GM21717 (cell line): ENCODE results near the gene SS18L1.

Source experiments
- ATAC-seq: cut with Tn5 transposase; IDR thresholded peaks from one replicate; pipeline ENCODE4 v1.9.1; 2021; ENCODE audit warnings: mild to moderate bottlenecking, moderate library complexity; ENCODE audit not compliant: unreplicated experiment

The SS18L1 gene

DNA sequence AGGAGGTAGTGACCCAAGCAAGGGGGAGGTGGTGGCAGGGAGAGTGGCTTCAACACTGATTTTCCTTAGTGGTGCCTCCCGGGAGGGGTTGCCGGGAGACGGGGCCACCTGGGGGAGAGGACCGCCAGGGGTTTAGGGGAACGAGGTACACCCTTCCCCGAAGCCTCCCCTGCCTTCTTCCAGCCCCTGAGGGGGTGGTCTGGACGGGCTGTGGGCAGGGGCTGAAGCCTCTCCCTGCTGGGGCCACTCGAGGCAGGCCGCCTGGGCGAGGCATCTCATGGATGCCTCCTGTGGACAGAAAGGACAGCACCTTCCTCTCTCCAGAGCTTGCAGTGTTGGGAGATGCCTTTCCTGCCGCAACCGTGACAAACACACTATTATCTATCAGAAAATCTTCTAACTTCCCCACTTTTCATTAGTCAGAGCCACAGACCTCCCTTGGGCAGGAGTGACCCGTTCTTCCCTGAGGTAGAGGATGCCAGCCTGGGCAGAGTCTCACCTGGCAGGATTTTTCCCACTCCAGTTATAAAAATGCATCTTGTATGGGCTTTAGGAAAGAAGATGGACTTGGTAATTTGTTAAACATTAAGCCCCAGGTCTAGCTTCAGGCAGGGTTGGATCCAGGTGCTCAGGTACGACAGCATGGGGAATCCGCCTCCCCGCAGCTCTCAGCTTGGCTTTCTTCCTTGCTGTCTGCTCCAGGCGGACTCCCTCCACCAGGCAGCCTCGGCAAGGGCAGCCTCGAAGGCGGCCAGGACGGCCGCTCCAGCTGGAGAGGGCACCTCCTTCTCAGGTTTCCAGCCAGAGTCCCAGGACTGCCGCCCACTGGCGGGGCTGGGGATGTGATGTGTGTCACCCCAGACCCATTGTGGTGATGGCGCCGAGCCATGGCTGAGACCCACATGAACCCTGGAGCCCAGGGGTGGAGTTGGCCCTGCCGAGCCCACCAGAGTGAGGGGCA, 65.5 kb downstream of the SS18L1 start:
- no peak for ATAC-seq

DNA sequence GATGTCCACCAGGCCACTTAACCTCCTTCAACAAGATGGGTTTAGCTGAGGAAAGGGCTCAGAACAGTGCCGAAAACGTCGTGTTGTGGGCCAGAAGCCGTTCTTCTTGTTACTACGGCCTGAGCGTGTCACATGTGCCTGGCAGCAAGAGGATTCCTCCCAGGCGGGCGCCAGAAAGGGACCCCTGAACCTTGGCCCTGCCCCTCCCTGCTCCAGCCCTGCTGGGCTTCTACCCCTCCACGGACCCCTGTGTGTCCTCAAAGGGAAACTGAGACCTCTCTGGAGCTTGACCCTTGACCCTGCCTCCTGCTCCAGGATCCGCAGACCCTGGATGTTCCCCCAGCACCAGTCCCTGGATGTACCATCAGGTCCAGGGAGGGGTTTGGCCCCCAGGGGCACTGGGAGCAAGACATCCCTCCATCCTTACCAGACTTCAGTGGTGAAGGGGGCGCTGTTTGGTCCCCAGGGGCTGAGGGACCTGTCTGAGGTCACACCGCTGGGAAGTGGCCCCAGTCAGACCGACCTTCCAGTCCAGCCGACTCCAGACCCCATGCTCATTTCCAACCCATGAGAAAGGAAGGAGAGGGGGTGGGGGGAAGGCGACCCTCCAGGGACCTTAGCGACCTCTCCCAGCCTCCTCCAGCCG, 66.4 kb downstream of the SS18L1 start:
- ATAC-seq = no peak

DNA sequence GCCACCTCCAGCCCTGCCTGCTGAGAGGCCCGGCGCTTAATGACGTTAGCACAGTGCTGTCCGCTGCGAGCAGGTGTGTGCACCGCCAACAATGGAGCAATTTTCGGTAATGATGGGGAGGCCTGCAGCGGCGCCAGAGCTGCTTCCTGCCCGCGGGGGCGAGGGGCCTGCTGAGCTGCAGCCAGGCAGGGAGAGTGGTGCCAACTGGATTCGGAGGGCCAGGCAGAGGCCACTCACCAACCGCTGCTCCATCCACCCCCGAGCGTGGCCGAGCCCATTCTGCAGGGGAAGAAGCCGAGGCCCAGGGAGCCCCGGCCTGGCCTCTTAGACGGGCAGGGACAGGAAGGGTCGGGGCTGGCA, 66.9 kb downstream of the SS18L1 start:
- ATAC-seq = no peak

DNA sequence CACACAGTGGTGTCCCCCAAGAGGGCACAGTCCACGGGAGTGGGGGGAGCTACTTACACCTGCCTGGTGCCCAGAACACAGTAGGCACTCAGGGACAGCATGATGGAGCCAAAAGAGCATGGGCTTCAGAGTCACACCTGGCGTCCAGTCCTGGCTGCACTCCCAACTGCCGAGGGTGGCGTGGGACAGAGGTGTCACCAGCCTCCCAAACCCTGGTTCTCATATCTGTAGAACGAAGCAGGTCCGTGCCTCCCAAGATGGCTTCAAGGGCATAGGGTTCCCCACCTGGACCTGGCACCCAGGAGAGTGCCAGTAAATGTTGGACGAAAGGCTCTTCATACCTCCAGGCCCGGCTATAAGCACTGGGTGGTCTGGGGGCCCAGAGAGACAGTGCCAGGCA, 67.6 kb downstream of the SS18L1 start:
- ATAC-seq = no peak

DNA sequence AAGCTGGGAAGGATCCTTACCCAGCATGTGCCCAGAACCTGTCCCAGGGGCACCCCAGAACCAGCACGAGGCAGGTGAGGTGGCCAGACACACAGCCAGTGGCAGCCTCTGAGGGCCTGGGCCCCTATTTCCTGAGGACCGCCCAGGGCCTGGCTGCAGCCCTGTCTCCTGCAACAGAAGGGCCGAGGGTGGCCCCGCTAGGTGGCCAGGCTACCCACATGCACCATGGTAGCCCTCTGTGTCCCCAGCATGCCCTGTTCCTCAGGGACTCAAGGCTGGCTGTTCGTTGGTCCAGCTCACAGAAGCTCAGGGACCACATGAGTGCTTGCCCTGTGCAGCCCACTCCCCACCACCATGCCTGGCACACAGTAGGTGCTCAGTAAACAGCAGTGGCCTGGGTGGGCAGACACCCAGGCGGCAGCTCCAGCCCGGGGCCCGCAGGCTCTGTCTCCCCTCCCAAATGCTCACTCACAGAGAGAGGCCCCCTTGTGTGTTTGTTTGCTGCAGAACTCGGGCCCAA, 68.3 kb downstream of the SS18L1 start:
- no peak for ATAC-seq

DNA sequence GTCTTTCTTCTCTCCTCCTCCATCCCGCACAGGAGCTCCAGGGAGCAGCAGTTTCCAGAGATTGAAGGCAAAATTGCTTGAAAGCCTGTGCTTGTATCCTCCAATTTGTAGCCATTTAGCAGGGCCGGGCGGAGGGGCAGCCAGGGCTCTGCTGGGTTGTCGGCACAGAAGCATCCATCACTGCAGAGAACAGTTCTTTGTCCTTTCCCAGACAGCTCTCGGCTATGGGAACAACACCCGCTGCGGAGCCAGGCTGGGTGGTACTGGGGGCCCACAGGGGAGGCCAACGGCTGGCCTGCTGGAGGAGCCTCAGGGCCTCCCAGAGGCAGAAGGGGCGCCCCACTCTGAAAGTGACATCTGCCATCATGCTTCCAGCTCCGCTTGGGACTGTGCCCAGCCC, 68.7 kb downstream of the SS18L1 start:
- ATAC-seq = no peak

DNA sequence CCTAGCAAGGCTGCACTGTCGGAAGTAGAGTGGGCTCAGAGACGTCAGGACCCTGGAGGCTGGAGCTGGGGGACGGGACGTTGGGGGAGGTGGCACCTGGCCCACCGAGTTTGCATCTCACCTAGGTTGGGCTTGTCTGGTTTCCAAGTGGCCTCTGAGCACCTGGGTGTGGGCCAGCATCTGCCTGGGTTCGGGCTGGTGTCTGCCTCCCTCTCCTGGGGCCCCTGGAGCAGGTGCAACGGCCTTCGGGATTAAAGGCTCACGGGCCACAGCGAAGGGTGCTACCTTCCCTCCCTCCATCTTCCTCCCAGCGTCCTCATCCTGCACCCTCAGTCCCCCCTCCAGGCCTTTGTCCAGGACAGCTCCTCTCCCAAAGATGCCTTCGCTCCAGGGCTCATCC, 70.5 kb downstream of the SS18L1 start:
- ATAC-seq = no peak

DNA sequence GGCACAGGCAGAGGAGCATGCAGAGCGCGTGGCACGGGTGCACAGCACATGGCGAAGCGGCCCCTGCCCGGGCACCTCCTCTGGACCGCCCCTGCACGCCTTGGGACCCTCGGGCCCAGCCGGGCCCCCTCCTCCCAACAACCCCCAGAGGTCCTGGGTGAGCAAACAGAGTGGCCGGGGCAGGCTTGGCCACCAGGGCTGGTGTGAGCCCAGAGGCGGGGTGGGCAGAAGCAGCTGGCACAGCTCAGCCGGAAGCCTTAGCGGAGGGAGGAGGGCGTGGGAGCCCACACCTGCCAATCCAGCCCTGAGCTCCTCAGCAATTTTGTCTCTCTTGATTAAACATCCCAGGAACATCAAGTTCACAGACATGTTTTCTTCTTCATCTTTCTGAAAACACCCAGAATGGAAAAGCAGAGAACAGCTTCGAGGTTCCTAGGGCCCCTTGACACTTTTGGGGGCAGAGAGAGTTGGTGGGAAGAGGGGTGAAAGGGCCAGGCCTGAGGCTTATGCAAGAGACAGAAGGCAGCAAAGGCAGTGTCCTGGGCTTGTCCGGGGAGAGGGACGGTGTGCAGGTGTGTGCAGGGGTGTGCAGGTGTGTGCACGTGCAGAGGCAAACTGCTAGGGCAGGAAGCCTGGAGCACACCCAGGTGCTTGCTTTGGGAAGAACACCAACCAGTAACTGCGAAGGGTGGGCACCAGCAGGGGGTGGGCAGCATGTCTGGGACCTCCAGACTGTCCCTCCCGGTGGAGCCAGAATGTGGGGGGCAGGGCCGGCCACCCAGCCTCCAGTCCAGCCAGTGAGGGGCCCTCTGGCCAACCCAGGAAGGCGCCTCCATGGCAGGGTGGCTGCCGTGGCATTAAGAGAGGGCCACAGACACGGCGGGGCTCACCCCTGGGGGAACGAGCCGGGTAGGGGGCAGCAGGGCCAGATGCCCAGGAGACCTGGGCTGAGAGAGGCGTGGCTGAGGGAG, 71.7 kb downstream of the SS18L1 start:
- no peak for ATAC-seq

DNA sequence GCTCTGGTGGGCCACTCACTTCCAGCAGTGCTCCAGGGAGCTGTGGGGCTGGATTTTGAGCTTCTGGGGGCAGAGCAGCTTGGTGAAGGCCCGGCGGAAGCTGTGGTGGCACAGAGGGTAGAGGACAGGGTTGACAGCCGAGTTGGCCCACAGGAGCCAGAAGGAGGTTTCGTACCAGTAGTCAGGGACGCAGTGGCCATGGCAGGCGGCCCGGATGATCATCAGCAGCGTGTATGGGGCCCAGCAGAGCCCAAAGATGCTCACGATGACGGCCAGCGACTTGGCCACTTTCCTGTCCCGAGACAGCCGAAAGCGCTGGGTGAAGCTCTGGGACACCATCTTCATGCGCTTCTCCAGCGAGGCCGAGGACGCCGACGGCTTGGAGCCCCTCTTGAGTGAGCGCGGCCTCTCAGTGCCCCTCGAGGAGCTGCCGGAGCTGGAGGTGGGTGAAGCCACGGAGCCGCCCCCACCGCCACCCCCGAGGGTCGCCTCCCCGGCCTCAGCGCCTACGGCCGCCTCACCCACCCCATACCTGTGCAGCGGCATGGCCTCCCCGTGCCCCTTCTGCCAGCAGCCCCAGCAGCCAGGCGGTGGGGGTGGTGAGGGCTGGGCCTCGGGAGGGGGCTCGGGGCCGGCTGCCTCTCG, 72.5 kb downstream of the SS18L1 start:
- ATAC-seq = no peak

DNA sequence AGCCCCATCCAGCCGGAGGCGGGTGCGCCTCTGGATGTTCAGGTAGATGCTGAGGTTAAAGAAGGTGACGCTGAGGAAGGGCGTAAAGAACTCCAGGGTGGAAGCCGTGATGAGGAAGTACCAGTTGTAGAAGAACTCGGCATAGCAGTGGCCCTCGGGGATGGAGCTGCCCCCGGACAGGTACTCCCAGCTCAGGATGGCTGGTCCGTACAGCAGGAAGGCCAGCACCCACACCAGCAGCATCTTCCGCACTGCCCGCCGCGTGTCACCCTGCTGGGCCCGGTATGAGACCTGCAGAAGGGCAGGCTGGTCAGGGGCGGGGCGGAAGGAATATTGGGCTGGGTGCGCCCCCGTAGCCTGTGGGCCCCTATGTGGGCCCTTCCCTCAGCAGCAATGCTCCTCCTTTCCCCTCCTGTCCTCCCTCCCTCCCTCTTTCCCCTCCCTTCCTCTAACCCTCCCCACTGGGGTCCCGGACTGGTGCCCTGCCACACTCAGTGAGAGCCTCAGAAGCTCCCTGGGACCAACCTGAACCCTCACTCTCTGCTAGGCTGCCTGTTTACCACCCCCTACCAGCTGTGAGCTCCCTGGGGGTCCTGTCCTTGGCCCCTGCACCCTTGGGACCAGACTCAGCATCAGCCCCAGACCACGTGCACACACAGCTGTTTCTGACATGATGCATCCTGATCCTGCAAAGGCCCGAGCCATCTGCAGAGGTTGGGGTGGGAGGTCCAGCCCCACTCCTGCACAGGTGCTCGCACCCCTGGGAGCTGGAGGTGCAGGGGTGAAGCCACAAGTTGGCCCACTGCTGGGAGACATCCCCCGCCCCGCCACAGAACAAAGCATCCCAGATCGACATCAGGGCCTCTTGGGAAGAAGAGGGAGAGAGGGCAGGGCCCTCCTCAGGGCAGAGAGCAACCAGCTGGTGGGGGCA, 73.3 kb downstream of the SS18L1 start:
- no peak for ATAC-seq

DNA sequence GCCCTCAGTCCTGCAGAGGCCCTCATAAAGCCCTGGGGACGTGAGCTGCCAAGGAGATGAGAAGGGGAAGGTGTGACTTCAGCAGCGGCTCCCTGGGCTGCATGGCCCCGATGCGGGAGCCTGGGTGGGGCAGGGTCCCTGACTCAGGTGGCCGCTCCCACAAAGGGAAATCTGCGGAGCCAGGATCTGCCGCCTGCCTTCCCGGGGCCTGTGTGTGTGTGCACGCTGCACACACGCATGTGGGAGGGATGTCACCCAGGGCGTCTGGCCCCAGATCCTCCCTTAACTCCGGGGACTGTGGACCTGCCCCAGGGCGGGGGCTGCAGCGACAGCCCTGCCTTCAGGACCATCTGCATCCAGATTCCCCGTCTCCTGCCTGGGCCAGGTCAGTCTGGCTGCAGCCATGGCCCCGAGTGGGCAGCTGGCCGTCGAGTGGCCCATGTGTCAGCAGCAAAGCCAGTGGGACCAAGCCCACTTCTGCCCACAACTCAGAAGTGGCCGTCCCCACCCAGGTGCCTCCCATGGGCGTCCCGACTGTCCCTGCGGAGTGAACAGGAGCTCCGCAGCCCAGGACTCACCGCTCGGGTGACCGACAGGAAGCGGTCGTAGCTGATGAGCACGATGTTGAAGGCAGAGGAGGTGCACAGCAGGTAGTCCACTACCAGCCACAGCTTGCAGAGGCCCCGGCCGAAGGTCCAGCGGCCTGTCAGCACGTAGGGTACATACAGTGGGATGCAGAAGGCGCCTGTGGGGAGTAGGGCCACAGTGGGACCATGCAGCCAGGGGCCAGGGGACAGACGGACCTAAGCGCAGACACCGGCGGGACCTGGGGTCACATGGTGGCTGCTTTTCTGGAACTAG, 74.6 kb downstream of the SS18L1 start:
- no peak for ATAC-seq

DNA sequence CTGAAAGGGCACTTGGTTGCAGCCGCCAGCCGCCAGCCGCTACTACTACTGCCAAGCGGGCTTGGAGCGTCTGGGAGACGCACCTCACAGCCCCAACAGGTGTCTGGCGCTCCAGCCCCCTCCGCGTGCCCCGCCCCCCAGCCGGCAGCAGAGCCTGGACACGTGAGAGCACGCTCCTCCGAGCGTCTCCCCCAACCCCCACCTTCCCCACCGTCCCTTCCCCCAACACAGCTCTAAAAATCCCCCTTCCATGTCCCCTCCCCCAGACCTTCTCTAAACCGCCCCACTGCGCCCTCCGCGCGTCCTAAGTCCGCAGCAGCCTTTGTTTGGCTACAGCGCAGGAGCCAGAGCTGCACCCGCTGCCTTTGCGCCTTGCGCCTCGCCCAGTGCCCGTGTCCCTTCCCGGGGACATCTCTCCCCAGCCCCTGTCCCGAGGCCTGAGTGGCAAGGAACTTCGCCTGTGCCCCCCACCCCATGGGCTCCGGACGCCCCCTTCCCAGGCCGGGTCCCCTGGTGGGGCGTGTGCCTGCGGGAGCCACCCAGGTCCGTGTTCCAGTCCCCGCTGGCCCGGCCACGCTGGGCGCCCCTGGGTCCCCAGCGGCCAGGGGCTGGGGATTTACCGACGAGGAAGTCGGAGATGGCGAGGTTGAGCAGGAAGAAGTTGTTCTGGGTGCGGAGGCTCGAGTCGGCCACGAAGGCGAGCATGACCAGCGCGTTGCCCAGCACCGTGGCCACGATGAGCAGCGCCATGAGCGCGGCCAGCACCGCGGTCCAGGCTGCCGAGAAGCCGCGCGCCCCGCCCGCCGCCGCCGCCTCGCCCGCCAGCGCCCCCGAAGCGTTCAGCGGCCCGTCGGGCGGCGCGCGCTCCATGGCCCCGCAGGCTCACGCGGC, 75.8 kb downstream of the SS18L1 start:
- ATAC-seq = no peak

DNA sequence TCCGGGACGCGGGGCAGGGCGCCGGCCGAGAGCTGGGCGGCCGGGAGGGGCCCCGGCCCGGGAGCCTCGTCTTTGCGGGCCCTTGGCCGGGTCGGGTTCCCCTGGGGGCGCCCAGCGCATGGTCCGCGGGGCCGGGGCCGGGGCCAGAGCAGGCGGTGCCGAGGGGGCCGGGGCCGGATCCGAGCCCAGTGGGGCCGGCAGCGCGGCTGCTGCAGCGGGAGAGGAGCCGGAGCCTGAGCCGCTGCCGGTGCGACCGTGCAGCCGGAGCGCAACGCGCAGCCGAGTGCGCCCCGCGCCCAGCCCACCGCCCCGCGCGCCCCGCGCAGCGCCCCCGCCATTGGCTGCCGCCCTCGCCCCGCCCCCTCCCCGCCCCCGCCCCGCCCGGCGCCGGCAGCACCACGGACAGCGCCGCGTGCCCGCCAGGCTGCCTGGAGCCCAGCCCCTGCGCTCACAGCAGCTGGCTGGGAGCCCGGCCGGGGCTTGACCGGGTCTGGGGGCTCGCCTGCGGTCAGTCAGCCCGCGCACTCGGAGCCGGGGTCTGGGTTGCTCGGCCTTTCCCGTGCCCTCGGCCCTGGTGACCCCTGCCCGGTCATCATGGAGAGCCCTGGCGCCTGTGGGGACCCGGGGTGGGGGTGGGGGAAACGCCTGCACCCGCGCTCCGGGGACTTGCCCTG, 76.6 kb downstream of the SS18L1 start, which contains the start of gene HRH3:
Gene HRH3, minus strand, starts transcription at position 287 of the 674 bp plus-strand sequence. CDS start 308 bp downstream, outside the sequence.
- no peak for ATAC-seq

DNA sequence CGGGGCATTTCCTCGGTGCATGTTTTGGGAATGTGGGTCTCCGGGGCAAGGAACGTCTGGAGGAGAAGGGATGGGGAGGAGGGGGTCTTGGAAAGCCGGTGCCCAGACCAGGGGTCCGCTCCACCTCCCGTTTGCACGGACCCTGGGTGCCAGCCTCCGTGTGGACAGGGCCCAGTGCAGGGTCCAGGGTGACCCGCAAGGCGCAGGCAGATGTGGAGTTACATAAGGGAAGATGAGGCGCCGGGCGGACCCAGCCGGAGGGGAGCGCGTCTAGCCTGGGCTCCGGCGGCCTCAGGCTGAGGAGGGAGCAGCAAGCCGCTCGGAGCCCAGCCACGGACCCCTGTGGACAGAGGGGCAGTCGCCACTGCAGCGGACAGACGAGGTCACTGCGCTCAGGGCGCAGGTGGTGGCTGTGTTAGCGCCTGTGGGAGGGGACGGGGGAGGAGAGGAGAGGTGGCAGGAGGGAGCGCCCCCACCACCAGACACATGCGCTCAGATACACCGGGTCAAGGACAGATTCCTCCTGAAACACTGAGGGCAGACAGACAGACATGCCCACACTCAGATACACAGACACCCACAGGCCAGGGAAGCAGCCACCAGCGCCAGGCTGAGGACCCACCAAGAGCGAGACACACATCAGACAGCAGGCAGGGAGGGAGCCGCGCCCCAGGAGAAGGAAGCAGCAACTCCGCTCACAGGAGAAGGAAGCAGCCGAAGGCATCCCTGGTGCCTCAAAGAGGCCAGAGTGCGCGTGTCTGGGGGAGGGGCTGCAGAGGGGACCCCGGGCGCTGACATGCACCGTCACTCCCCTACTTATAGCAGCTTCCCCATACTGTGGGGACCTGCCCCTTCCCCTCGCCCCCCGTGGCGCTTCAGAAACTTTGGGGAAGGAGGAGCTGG, 77.3 kb downstream of the SS18L1 start:
- no peak for ATAC-seq

DNA sequence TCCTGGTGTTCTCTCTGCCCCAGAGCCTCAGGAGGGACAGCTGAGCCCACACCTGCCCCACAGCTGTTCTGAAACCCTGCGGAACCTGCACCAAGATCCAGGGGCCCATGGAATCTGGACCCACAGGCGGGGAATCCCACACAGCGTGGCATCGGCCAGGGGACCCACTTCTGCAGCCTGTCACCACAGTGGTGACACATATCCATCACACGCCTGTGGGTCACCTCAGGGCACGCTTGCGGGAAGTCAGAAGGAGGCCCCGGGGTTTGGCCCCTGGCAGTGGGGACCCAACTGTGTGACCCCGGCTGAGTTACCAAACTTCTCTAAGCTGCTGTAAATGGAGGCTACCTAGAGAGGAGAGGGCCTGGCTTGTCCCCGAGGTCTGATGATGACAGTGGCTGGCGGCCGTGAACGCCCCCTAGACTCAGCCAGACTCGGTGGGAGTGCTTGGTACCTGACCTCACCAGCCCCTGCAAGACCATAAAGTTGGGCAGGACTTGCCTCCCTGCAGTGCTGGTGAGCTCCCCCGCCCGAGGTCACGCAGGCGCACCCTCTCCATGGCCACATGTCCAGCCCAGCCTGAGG, 78.8 kb downstream of the SS18L1 start:
- no peak for ATAC-seq
